ENCODE measurements around the gene CYP1A1.

CYP1A1 gene

GRCh38 chr15:74683758-74684157 lies 41.6 kb downstream of the CYP1A1 start:
- DNase-seq = no peak

GRCh38 chr15:74682954-74683353 lies 42.4 kb downstream of the CYP1A1 start:
- no peak for DNase-seq

- DNase-seq = no peak
Measured at GRCh38 chr15:74680456-74680855, 44.9 kb downstream of the CYP1A1 start.

- no peak for DNase-seq
Measured at GRCh38 chr15:74676801-74677200, 48.5 kb downstream of the CYP1A1 start.

GRCh38 chr15:74674161-74674560 lies 51.2 kb downstream of the CYP1A1 start:
- no peak for DNase-seq

GRCh38 chr15:74669627-74670026 lies 55.7 kb downstream of the CYP1A1 start:
- DNase-seq = no peak

Measured in RPMI8226 (cell line).